A673 (cell line): ENCODE data around the gene CLEC4F.

Experiments
- EZH2 ChIP-seq: fragments of 200-600 bp; sonication (generic); IDR thresholded peaks from 2 replicates; pipeline ENCODE4 v1.6.1; 2017; ENCODE audit warnings: borderline replicate concordance, low read depth, mild to moderate bottlenecking, mixed read lengths, antibody characterized with exemption, low read length; ENCODE audit not compliant: poor library complexity, severe bottlenecking
- TF ChIP-seq, protein P1 (sequence below): fragments of 300-800, 200-600 bp; sonication (generic); conservative IDR thresholded peaks from 2 replicates; pipeline ENCODE4 v1.5.1; 2017; ENCODE audit warnings: low read depth, mild to moderate bottlenecking, antibody characterized with exemption, low read length, moderate library complexity, mixed read lengths

- TF ChIP-seq, protein P1, sequence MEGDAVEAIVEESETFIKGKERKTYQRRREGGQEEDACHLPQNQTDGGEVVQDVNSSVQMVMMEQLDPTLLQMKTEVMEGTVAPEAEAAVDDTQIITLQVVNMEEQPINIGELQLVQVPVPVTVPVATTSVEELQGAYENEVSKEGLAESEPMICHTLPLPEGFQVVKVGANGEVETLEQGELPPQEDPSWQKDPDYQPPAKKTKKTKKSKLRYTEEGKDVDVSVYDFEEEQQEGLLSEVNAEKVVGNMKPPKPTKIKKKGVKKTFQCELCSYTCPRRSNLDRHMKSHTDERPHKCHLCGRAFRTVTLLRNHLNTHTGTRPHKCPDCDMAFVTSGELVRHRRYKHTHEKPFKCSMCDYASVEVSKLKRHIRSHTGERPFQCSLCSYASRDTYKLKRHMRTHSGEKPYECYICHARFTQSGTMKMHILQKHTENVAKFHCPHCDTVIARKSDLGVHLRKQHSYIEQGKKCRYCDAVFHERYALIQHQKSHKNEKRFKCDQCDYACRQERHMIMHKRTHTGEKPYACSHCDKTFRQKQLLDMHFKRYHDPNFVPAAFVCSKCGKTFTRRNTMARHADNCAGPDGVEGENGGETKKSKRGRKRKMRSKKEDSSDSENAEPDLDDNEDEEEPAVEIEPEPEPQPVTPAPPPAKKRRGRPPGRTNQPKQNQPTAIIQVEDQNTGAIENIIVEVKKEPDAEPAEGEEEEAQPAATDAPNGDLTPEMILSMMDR: no peak
- no peak for TF ChIP-seq EZH2
These were observed 7.7 kb upstream of the CLEC4F start for GRCh38 chr2:70828115-70828514.
